ENCODE measurements around the gene DNAJC22. TPM values are rescaled to one million over a fixed set of nuclear protein-coding genes. Genes with fewer than 3 reads are reported as not detected.

Gene DNAJC22
- total RNA-seq: not detected in 2 replicates
- total RNA-seq (2013): not detected
- not detected in 2 replicates for polyA plus RNA-seq
- polyA minus RNA-seq: not detected in 2 replicates

DNA sequence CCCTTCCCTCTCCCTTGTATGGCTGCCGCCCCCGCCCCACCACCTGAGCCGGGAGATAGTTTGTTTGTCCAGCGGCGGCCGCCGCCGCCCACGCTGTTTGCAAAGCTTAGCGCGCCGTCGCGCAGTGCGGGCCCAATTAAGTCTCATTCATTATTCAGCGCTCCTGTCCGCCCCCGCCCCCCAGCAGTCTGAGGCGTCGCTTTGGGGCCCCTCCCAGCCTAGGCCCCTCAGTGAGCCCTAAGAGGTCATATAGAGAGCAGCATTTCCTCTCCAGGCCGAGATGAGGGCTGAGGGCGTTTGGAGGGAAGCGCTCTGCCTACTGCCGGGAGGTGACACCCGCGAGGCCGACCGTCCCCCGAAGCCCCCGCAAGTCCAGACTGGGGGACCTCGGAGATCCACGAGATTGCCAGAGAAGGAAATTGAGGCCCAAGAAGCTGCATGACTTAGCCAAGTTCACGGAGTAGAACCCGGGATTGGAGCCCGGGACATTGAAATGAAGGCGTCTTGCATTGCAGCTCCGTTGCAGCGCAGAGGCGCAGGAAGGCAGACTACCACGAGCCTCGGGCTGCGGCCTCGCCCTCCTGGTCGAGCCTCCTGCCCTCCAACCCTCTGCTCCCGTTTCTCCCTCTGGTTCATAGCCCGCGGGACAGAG lies at the start of gene DNAJC22:
Gene DNAJC22 (plus strand): TSS at position 230 of the 652 bp plus-strand sequence. CDS start 1,985 bp downstream, outside the sequence.
- H3K27me3 ChIP-seq (replicated peaks in 1 of 4; ENCODE audit: control extremely low read depth in 1 of 4, control insufficient read depth in 3 of 4, insufficient read depth in 4 of 4, low read length in 3 of 4): peaks cover 0 to 87% (median 63%) of the 10 kb centered on the region in 4 experiments
- Mint-ChIP-seq H3K27me3 (peaks cover 49% of the 10 kb centered on the region), H3K4me1 (peaks cover 57% of the 10 kb centered on the region), H3K27ac (peak within 1 kb of the TSS; percentile 27), H3K9me3 (ENCODE audit: insufficient read depth) (no peaks in the 10 kb centered on the region), H3K4me3 (peak within 1 kb of the TSS; percentile 90)
- peaks cover 64 to 67% of the 10 kb centered on the region in 2 donors for H3K4me1 ChIP-seq (ENCODE audit: control insufficient read depth in 2 of 2, insufficient read depth in 2 of 2, low read length in 2 of 2)
- ChIA-PET POLR2A (interaction anchor here (0.6 to 2.0 kb wide), 3 partner anchors 20 to 276 kb away, joined by 5 to 9 read pairs (median 8); partner anchors contain the start of genes SPATS2 and TROAP), CTCF (interaction anchor here (0.6 to 22.4 kb wide), 17 partner anchors 11 to 283 kb away, joined by 3 to 729 read pairs (median 7); partner anchors contain the start of genes C1QL4, KCNH3, PRPH and SPATS2)
- H3K4me3 ChIP-seq (ENCODE audit: control extremely low read depth in 1 of 5, extremely low read depth in 1 of 5, insufficient read depth in 1 of 5, low read depth in 2 of 5, low read length in 4 of 5): peak within 1 kb of the TSS; percentile 11 to 61 (median 39)
- DNase-seq (peak; percentile 68), ATAC-seq (ENCODE audit: low read depth) (no peak)
- no peaks in the 10 kb centered on the region for H3K36me3 ChIP-seq (replicated peaks in 1 of 2; ENCODE audit: control extremely low read depth in 1 of 2, control insufficient read depth in 1 of 2, extremely low read depth in 1 of 2, insufficient read depth in 2 of 2, low read length in 1 of 2)
- WGBS (ENCODE audit: insufficient coverage): 1% methylated on average over 46 of the region's 47 CpGs
- peak; percentile 92 for TF ChIP-seq EZH2 (IDR thresholded peaks at IDR 0.05; ENCODE audit: borderline replicate concordance, insufficient read depth, low read depth, low read length, poor library complexity, severe bottlenecking)
- TF ChIP-seq, protein P1, sequence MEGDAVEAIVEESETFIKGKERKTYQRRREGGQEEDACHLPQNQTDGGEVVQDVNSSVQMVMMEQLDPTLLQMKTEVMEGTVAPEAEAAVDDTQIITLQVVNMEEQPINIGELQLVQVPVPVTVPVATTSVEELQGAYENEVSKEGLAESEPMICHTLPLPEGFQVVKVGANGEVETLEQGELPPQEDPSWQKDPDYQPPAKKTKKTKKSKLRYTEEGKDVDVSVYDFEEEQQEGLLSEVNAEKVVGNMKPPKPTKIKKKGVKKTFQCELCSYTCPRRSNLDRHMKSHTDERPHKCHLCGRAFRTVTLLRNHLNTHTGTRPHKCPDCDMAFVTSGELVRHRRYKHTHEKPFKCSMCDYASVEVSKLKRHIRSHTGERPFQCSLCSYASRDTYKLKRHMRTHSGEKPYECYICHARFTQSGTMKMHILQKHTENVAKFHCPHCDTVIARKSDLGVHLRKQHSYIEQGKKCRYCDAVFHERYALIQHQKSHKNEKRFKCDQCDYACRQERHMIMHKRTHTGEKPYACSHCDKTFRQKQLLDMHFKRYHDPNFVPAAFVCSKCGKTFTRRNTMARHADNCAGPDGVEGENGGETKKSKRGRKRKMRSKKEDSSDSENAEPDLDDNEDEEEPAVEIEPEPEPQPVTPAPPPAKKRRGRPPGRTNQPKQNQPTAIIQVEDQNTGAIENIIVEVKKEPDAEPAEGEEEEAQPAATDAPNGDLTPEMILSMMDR (IDR thresholded peaks at IDR 0.05): no peak
- H3K4me2 ChIP-seq (replicated peaks; ENCODE audit: low read depth, low read length, poor library complexity, severe bottlenecking): peak within 1 kb of the TSS; percentile 80
- intact Hi-C loops (cut with micrococcal nuclease): loop anchor here (1.0 to 10.0 kb wide), 5 partner anchors 9 to 498 kb away; partner anchors contain the start of genes BCDIN3D, C1QL4 and DHH
- H4K20me1 ChIP-seq (ENCODE audit: control insufficient read depth, insufficient read depth, low read length, poor library complexity, severe bottlenecking): peaks cover 24% of the 10 kb centered on the region
- peak within 1 kb of the TSS; percentile 39 for H3K9ac ChIP-seq (ENCODE audit: low read length)
- H2AFZ ChIP-seq (ENCODE audit: insufficient read depth, low read depth, low read length, poor library complexity, severe bottlenecking): peak within 1 kb of the TSS; percentile 53
- H3K27ac ChIP-seq (ENCODE audit: low read length in 2 of 2): no peak within 1 kb of the TSS
- no peaks in the 10 kb centered on the region for H3K79me2 ChIP-seq (ENCODE audit: control insufficient read depth, insufficient read depth, low read length)
- peaks cover 0 to 33% (median 0%) of the 10 kb centered on the region in 3 donors for H3K9me3 ChIP-seq (ENCODE audit: control extremely low read depth in 1 of 3, control insufficient read depth in 2 of 3, insufficient read depth in 1 of 3, low read length in 2 of 3)

DNA sequence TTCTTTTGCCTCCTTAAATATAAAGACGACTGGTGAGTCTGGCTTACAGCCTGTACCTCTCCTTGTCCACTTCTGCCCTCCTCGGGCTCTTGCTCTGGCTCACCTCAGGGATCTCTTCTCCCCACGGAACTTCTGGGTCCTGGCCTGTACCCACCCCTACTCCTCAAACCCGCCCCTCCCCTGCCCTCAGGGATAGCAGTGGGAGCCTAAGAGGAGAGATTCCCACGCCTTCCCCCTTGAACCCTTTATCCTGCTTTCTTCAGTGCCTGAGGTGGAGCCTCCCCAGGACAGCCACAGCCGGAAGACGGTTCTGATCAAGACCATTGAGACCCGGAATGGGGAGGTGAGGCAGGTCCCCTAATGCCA lies 49.0 kb upstream of the DNAJC22 start:
- Histone ChIP-seq H2AFZ (ENCODE audit: insufficient read depth, low read depth, low read length, poor library complexity, severe bottlenecking) (peak overlapping the region; percentile 5), H3K9ac (ENCODE audit: low read length) (peak overlapping the region; percentile 51), H3K4me3 (ENCODE audit: control extremely low read depth in 1 of 5, extremely low read depth in 1 of 5, insufficient read depth in 1 of 5, low read depth in 2 of 5, low read length in 4 of 5) (peak overlapping the region in 1 of 5 experiments; percentile 42), H3K79me2 (ENCODE audit: control insufficient read depth, insufficient read depth, low read length) (no peaks in the 10 kb centered on the region), H3K9me3 (ENCODE audit: control extremely low read depth in 1 of 3, control insufficient read depth in 2 of 3, insufficient read depth in 1 of 3, low read length in 2 of 3) (peaks cover 0 to 18% (median 0%) of the 10 kb centered on the region in 3 donors), H3K36me3 (replicated peaks in 1 of 2; ENCODE audit: control extremely low read depth in 1 of 2, control insufficient read depth in 1 of 2, extremely low read depth in 1 of 2, insufficient read depth in 2 of 2, low read length in 1 of 2) (no peaks in the 10 kb centered on the region), H4K20me1 (ENCODE audit: control insufficient read depth, insufficient read depth, low read length, poor library complexity, severe bottlenecking) (no peaks in the 10 kb centered on the region), H3K4me2 (replicated peaks; ENCODE audit: low read depth, low read length, poor library complexity, severe bottlenecking) (peak overlapping the region; percentile 81), H3K27ac (ENCODE audit: low read length in 2 of 2) (no peak overlapping the region), H3K4me1 (ENCODE audit: control insufficient read depth in 2 of 2, insufficient read depth in 2 of 2, low read length in 2 of 2) (peaks cover 30 to 40% of the 10 kb centered on the region in 2 donors), H3K27me3 (replicated peaks in 1 of 4; ENCODE audit: control extremely low read depth in 1 of 4, control insufficient read depth in 3 of 4, insufficient read depth in 4 of 4, low read length in 3 of 4) (peaks cover 0 to 67% (median 34%) of the 10 kb centered on the region in 4 experiments)
- CTCF ChIA-PET: interaction anchor here (1.2 to 13.4 kb wide), 6 partner anchors 9 to 444 kb away, joined by 3 to 125 read pairs (median 11); partner anchors contain the start of genes DNAJC22 and TMBIM6
- intact Hi-C loops (cut with micrococcal nuclease): no loop called here
- Mint-ChIP-seq H3K27ac (no peak overlapping the region), H3K4me1 (peaks cover 27% of the 10 kb centered on the region), H3K9me3 (ENCODE audit: insufficient read depth) (no peaks in the 10 kb centered on the region), H3K27me3 (peaks cover 51% of the 10 kb centered on the region), H3K4me3 (peak overlapping the region; percentile 67)
- DNase-seq (no peak), ATAC-seq (ENCODE audit: low read depth) (peak; percentile 18)
- POLR2A ChIA-PET: no interaction called here
- TF ChIP-seq, protein P1 (IDR thresholded peaks at IDR 0.05): no peak
- TF ChIP-seq EZH2 (IDR thresholded peaks at IDR 0.05; ENCODE audit: borderline replicate concordance, insufficient read depth, low read depth, low read length, poor library complexity, severe bottlenecking): no peak
- 21% methylated on average over 4 of the region's 8 CpGs for WGBS (ENCODE audit: insufficient coverage)

Measured in B cell (primary cell).